ENCODE measurements around the gene RERE.

- TF ChIP-seq CTCF (conservative IDR thresholded peaks at IDR 0.05) (no peak), EZH2 (IDR thresholded peaks at IDR 0.05; ENCODE audit: low read depth) (no peak)
Observed at GRCh38 chr1:8807004-8807403, 10.4 kb downstream of the RERE start.

All from PC-9 (cell line).